DOHH2 (cell line): ENCODE data around the gene F5.

ENCODE experiments used
- H3F3A ChIP-seq: fragments of 200-600 bp; sonication (generic), shearing (Covaris generic); 2 replicates; pipeline ENCODE4 v1.6.0; 2016; ENCODE audit warnings: antibody characterized with exemption, mild to moderate bottlenecking; ENCODE audit not compliant: control insufficient read depth, insufficient read depth
- H3K27ac ChIP-seq: fragments of 200-600 bp; sonication (generic); 2 replicates; pipeline ENCODE4 v1.5.1; 2014; ENCODE audit warnings: low read depth, mild to moderate bottlenecking, low read length, moderate library complexity
- H3K27me3 ChIP-seq: fragments of 200-600 bp; sonication (generic); 2 replicates; pipeline ENCODE4 v1.6.1; 2014; ENCODE audit warnings: mild to moderate bottlenecking, low read length, mixed read lengths; ENCODE audit not compliant: control insufficient read depth
- H3K36me3 ChIP-seq: fragments of 200-600 bp; sonication (generic); 2 replicates; pipeline ENCODE4 v1.6.1; 2014; ENCODE audit warnings: mild to moderate bottlenecking, low read length, moderate library complexity, mixed read lengths; ENCODE audit not compliant: control insufficient read depth
- H3K4me1 ChIP-seq: fragments of 200-600 bp; sonication (generic); 2 replicates; pipeline ENCODE4 v1.6.1; 2014; ENCODE audit warnings: mild to moderate bottlenecking, low read length, mixed read lengths; ENCODE audit not compliant: control insufficient read depth
- H3K4me2 ChIP-seq: fragments of 200-600 bp; sonication (generic); 2 replicates; pipeline ENCODE4 v1.6.0; 2014; ENCODE audit warnings: mild to moderate bottlenecking, low read length, moderate library complexity
- H3K4me3 ChIP-seq: fragments of 200-600 bp; sonication (generic); 2 replicates; pipeline ENCODE4 v1.5.1; 2014; ENCODE audit warnings: mild to moderate bottlenecking, low read length, mixed read lengths
- H3K79me2 ChIP-seq: fragments of 200-600 bp; sonication (generic); 2 replicates; pipeline ENCODE4 v1.6.1; 2014; ENCODE audit warnings: mild to moderate bottlenecking, low read length, mixed read lengths; ENCODE audit not compliant: control insufficient read depth
- H3K9me2 ChIP-seq: fragments of 200-600 bp; sonication (generic); replicated peaks from 2 replicates; pipeline ENCODE4 v1.6.1; 2014; ENCODE audit warnings: mild to moderate bottlenecking, low read length, mixed read lengths; ENCODE audit not compliant: control insufficient read depth
- H3K9me3 ChIP-seq: fragments of 200-600 bp; sonication (generic); 2 replicates; pipeline ENCODE4 v1.6.1; 2014; ENCODE audit warnings: antibody characterized with exemption, low read length, mixed read lengths; ENCODE audit not compliant: control insufficient read depth, insufficient read depth
- H4K20me1 ChIP-seq: fragments of 200-600 bp; sonication (generic); 2 replicates; pipeline ENCODE4 v1.6.0; 2014; ENCODE audit warnings: low read depth, mild to moderate bottlenecking, antibody characterized with exemption, low read length, moderate library complexity; ENCODE audit not compliant: control insufficient read depth, insufficient read depth
- CTCF ChIP-seq: fragments of 200-600 bp; sonication (generic); IDR thresholded peaks from one replicate; pipeline ENCODE4 v1.5.1; 2014; ENCODE audit warnings: antibody characterized with exemption, mild to moderate bottlenecking, low read depth, low read length; ENCODE audit not compliant: poor library complexity, severe bottlenecking
- EZH2phosphoT487 ChIP-seq: fragments of 200-600 bp; sonication (generic); IDR thresholded peaks from 2 replicates; pipeline ENCODE4 v1.6.1; 2017; ENCODE audit warnings: borderline replicate concordance, mild to moderate bottlenecking, antibody characterized with exemption, low read length, moderate library complexity, mixed read lengths

Gene F5

DNA sequence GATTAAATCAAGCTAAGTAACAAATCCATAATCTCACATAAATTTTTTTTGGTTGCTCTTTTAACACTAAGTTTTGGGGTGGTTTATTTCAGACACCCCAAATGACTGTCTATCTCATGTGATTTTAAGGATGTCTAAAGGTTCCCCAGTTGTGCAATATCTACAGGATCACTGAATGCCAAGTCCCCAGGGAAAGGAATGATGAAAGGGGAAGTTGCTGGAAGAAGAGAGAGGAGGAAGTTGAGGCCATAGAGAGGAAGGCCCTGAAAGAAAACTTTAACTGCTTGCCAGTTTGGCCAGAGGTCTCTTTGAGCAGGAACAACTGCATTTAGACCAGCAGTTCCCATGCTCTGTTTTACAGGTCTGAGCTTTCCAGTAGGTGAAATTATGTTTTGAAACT, 73.1 kb downstream of the F5 start:
- Histone ChIP-seq H3K4me3 (no peak overlapping the region), H3K4me2 (no peak overlapping the region), H3K4me1 (peaks cover 6% of the 10 kb centered on the region), H3K27ac (no peak overlapping the region), H3F3A (no peaks in the 10 kb centered on the region), H3K27me3 (no peaks in the 10 kb centered on the region), H3K36me3 (no peaks in the 10 kb centered on the region), H3K79me2 (no peaks in the 10 kb centered on the region), H4K20me1 (no peaks in the 10 kb centered on the region), H3K9me3 (no peaks in the 10 kb centered on the region), H3K9me2 (no peaks in the 10 kb centered on the region)
- TF ChIP-seq EZH2phosphoT487 (no peak), CTCF (no peak)

DNA sequence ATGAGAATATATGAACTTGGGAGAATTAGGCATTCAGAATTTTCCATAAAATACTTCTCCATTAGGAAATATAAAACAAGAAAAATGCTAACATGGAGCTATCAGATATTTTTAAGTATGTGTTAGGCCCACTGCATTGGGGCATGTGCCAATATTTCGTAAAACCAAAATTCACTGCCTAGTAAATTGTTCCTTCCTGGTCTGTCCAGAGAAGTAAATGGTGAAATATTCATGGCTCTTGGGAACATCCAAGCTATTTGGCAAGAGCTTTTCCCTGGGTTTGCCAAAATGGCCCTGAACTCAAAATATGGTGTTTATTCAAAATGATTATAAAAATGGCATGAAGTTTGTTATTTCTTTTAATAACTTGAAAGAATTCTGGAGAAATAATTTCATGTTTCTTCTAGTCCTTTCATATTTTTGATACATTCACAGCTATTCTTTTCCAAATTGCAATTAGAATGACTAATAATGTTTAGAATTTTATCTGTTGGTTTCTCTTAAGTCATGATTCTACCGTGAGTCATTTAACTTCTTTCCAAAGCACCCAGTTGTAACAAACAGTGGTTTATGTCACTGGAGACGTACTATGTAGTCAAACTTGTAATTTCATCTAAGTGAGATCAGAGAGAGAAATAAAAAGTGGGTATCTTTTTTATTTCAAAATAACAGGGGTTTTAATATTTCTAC, 74.8 kb downstream of the F5 start:
- Histone ChIP-seq H3K4me2 (no peak overlapping the region), H3K27me3 (no peaks in the 10 kb centered on the region), H3K79me2 (no peaks in the 10 kb centered on the region), H3K9me3 (no peaks in the 10 kb centered on the region), H3K36me3 (no peaks in the 10 kb centered on the region), H3F3A (no peaks in the 10 kb centered on the region), H3K4me3 (no peak overlapping the region), H3K9me2 (no peaks in the 10 kb centered on the region), H3K4me1 (peaks cover 7% of the 10 kb centered on the region), H4K20me1 (no peaks in the 10 kb centered on the region), H3K27ac (no peak overlapping the region)
- TF ChIP-seq EZH2phosphoT487, result no peak
- no peak for TF ChIP-seq CTCF

DNA sequence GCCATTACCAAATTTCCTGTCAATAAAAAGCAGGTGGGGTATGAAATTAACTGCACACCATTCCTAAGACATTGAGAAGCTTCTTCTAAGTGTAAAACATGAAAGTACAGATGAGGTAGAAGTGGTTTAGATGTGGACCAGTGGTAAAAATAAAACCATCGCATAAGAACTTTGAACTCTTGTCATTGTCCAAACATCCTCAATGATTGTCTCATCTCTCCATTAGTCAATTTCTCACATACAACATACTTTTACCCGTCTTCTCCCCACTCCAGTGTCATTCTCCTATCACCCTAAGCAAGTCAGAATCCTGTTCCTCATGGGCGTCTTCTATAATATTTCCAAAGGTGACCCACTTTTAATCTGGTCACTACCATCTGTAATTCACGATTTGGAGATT, 76.2 kb downstream of the F5 start:
- Histone ChIP-seq H3K79me2 (no peaks in the 10 kb centered on the region), H3K27me3 (no peaks in the 10 kb centered on the region), H3K4me3 (no peak overlapping the region), H3K4me1 (peaks cover 7% of the 10 kb centered on the region), H3K9me3 (no peaks in the 10 kb centered on the region), H3K27ac (no peak overlapping the region), H3K9me2 (no peaks in the 10 kb centered on the region), H3K36me3 (no peaks in the 10 kb centered on the region), H4K20me1 (no peaks in the 10 kb centered on the region), H3K4me2 (no peak overlapping the region), H3F3A (no peaks in the 10 kb centered on the region)
- TF ChIP-seq CTCF (no peak), EZH2phosphoT487 (no peak)
